SK-N-SH (cell line): ENCODE measurements around the gene SYNDIG1L. TPM values are rescaled to one million over a fixed set of nuclear protein-coding genes. Genes with fewer than 3 reads are reported as not detected.

ENCODE experiments used
- CTCF ChIA-PET: fragments of 300-600, 350-600 bp; formaldehyde crosslinking; extraction: SDS; loops from one replicate; lab custom pipeline; 2021; lab: Yijun Ruan, JAX
- POLR2A ChIA-PET: fragments of 350-600 bp; sonication (Branson Sonifier 250); formaldehyde crosslinking; extraction: SDS; loops from one replicate; lab custom pipeline; 2020; ENCODE audit warnings: antibody characterized with exemption, inconsistent platforms; lab: Yijun Ruan, JAX
- DNase-seq: peaks from one replicate; pipeline ENCODE4 v3.0.0; 2012
- H2AFZ ChIP-seq: fragments of 200-600 bp; sonication (generic); 2 replicates; pipeline ENCODE4 v1.8.1; 2016; ENCODE audit warnings: antibody characterized with exemption, mild to moderate bottlenecking, low read depth
- H3F3A ChIP-seq: fragments of 200-600 bp; sonication (generic); replicated peaks from 2 replicates; pipeline ENCODE3; 2016; ENCODE audit warnings: antibody characterized with exemption, mild to moderate bottlenecking; ENCODE audit not compliant: insufficient read depth
- H3K27ac ChIP-seq, 2 experiments: fragments of 200-500 bp in 1 of 2; fragments of 200-600 bp in 1 of 2; sonication (Bioruptor generic) in 1 of 2; sonication (generic), shearing (Covaris generic) in 1 of 2; 2 replicates each; pipeline versions ENCODE4 v1.5.1 to v1.6.1; 2014 to 2016; ENCODE audit warnings: low read depth in 2 of 2, inconsistent platforms in 1 of 2, low read length in 1 of 2, mild to moderate bottlenecking in 1 of 2, mixed read lengths in 1 of 2
- H3K27me3 ChIP-seq: fragments of 200-600 bp; sonication (generic), shearing (Covaris generic); 2 replicates; pipeline ENCODE4 v1.6.1; 2016; ENCODE audit warnings: mixed run types; ENCODE audit not compliant: insufficient read depth
- H3K36me3 ChIP-seq, 2 experiments: fragments of 200-500 bp in 1 of 2; fragments of 200-600 bp in 1 of 2; sonication (Bioruptor generic) in 1 of 2; sonication (generic) in 1 of 2; replicated peaks in 1 of 2; 2 replicates each; pipeline versions ENCODE3 to v1.5.1; 2014 to 2016; ENCODE audit warnings: low read length in 1 of 2, mild to moderate bottlenecking in 1 of 2; ENCODE audit not compliant: insufficient read depth in 2 of 2, control insufficient read depth in 1 of 2
- H3K4me1 ChIP-seq, 2 experiments: fragments of 200-500 bp in 1 of 2; fragments of 200-600 bp in 1 of 2; sonication (Bioruptor generic) in 1 of 2; sonication (generic), shearing (Covaris generic) in 1 of 2; 2 replicates each; pipeline versions ENCODE4 v1.5.1 to v1.6.1; 2014 to 2016; ENCODE audit warnings: low read depth in 1 of 2, low read length in 1 of 2, mixed run types in 1 of 2; ENCODE audit not compliant: insufficient read depth in 2 of 2, control insufficient read depth in 1 of 2
- H3K4me2 ChIP-seq: fragments of 200-600 bp; sonication (generic), shearing (Covaris generic); 2 replicates; pipeline ENCODE4 v1.6.1; 2017; ENCODE audit warnings: mixed run types
- H3K4me3 ChIP-seq, 2 experiments: fragments of 200-500 bp in 1 of 2; fragments of 200-600 bp in 1 of 2; sonication (Bioruptor generic) in 1 of 2; sonication (generic), shearing (Covaris generic) in 1 of 2; 2 replicates each; pipeline versions ENCODE4 v1.5.1 to v1.8.1; 2014 to 2016; ENCODE audit warnings: low read depth in 2 of 2, inconsistent platforms in 1 of 2, low read length in 1 of 2, mild to moderate bottlenecking in 1 of 2, mixed read lengths in 1 of 2, moderate library complexity in 1 of 2
- H3K79me2 ChIP-seq: fragments of 200-600 bp; sonication (generic); 2 replicates; pipeline ENCODE4 v1.8.1; 2017; ENCODE audit warnings: mild to moderate bottlenecking; ENCODE audit not compliant: insufficient read depth
- H3K9ac ChIP-seq: fragments of 200-600 bp; sonication (generic); 2 replicates; pipeline ENCODE4 v1.6.1; 2017; ENCODE audit warnings: mixed run types
- H3K9me2 ChIP-seq: fragments of 200-600 bp; sonication (generic); 2 replicates; pipeline ENCODE4 v1.6.1; 2017; ENCODE audit warnings: mixed run types
- H3K9me3 ChIP-seq: fragments of 200-600 bp; sonication (generic); 2 replicates; pipeline ENCODE4 v1.6.1; 2017; ENCODE audit warnings: mixed run types, mild to moderate bottlenecking, moderate library complexity
- H4K20me1 ChIP-seq: fragments of 200-600 bp; sonication (generic); 2 replicates; pipeline ENCODE4 v1.6.1; 2017; ENCODE audit warnings: mild to moderate bottlenecking, mixed run types; ENCODE audit not compliant: insufficient read depth
- ELF1 ChIP-seq: IDR thresholded peaks from 2 replicates; pipeline ENCODE4 v1.4.0; 2012
- EZH2phosphoT487 ChIP-seq: fragments of 200-600 bp; sonication (generic); IDR thresholded peaks from 2 replicates; pipeline ENCODE4 v1.6.1; 2017; ENCODE audit warnings: low read depth, mixed run types, mild to moderate bottlenecking, antibody characterized with exemption, moderate library complexity, borderline replicate concordance
- FOSL2 ChIP-seq: IDR thresholded peaks from 2 replicates; pipeline ENCODE4 v1.4.0; 2012; ENCODE audit warnings: low read depth, mild to moderate bottlenecking, moderate library complexity, borderline replicate concordance
- GATA2 ChIP-seq: sonication (generic); formaldehyde crosslinking; IDR thresholded peaks from 2 replicates; pipeline ENCODE4 v1.5.0; 2020; ENCODE audit warnings: mild to moderate bottlenecking, missing genetic modification reagents
- MEF2A ChIP-seq: IDR thresholded peaks from 2 replicates; pipeline ENCODE4 v1.4.0; 2012; ENCODE audit warnings: low read depth, borderline replicate concordance
- NFIC ChIP-seq: IDR thresholded peaks from 2 replicates; pipeline ENCODE4 v1.4.0; 2012; ENCODE audit warnings: borderline replicate concordance
- NRF1 ChIP-seq: IDR thresholded peaks from 2 replicates; pipeline ENCODE4 v1.6.1; 2012; ENCODE audit warnings: low read depth, mild to moderate bottlenecking, low read length
- RXRA ChIP-seq: IDR thresholded peaks from 2 replicates; pipeline ENCODE4 v1.4.0; 2012; ENCODE audit warnings: low read depth, mild to moderate bottlenecking, borderline replicate concordance
- SIN3A ChIP-seq: IDR thresholded peaks from 2 replicates; pipeline ENCODE4 v1.6.1; 2012; ENCODE audit warnings: low read depth, mild to moderate bottlenecking, low read length, moderate library complexity, borderline replicate concordance
- SMC3 ChIP-seq: IDR thresholded peaks from 2 replicates; pipeline ENCODE4 v1.6.1; 2012; ENCODE audit warnings: low read depth, low read length, improper control_type of control experiment
- TEAD4 ChIP-seq: IDR thresholded peaks from 2 replicates; pipeline ENCODE4 v1.4.0; 2012; ENCODE audit warnings: mild to moderate bottlenecking, borderline replicate concordance; ENCODE audit not compliant: insufficient read depth
- ZBTB33 ChIP-seq: IDR thresholded peaks from 2 replicates; pipeline ENCODE4 v1.4.0; 2012; ENCODE audit warnings: low read depth, borderline replicate concordance
- WGBS: methylation state at CpG from one replicate; pipeline ENCODE4 v1.1.6; 2017; ENCODE audit warnings: low lambda C conversion rate; 5-methylcytosine and 5-hydroxymethylcytosine counted together
- polyA plus RNA-seq, 3 experiments: library from polyadenylated mRNA; depleted of rRNA; stranded (reverse); fragments of >200 nt; gene quantifications; 2 replicates each; pipeline ENCODE4 v1.2.3, GENCODE V29; 2012
- TF ChIP-seq, protein P1 (sequence below): IDR thresholded peaks from 2 replicates; pipeline ENCODE4 v1.6.1; 2012; ENCODE audit warnings: mild to moderate bottlenecking, low read depth, low read length, moderate library complexity
- TF ChIP-seq, protein P2 (sequence below): fragments of 150-350 bp; IDR thresholded peaks from 2 replicates; pipeline ENCODE4 v1.6.1; 2017; ENCODE audit warnings: antibody characterized with exemption, low read length, low read depth, borderline replicate concordance
- TF ChIP-seq, protein P3 (sequence below): fragments of 150-350 bp; IDR thresholded peaks from 2 replicates; pipeline ENCODE4 v1.6.1; 2016; ENCODE audit warnings: mild to moderate bottlenecking, low read depth, low read length

The SYNDIG1L gene
- polyA plus RNA-seq, 1 of the 3 experiments (the other 2 are of a cell fraction), result not detected

GRCh38 chr14:74441113-74441512, 15.1 kb upstream of the SYNDIG1L start:
- H3K4me3 ChIP-seq, result no peak overlapping the region
- CTCF ChIA-PET, result interaction anchor here (0.6 to 1.0 kb wide), 2 partner anchors 117 to 175 kb away, joined by 3 read pairs; no protein-coding TSS in a partner anchor
- H3K79me2 ChIP-seq, result no peaks in the 10 kb centered on the region
- H3K9ac ChIP-seq, result no peak overlapping the region
- H3K27ac ChIP-seq, result no peak overlapping the region
- POLR2A ChIA-PET, result no interaction called here
- no peaks in the 10 kb centered on the region for H4K20me1 ChIP-seq
- no peaks in the 10 kb centered on the region for H3K9me3 ChIP-seq
- H3K9me2 ChIP-seq, result no peaks in the 10 kb centered on the region
- H3K36me3 ChIP-seq, result no peaks in the 10 kb centered on the region
- H2AFZ ChIP-seq, result no peak overlapping the region
- DNase-seq, result no peak
- no peak for TF ChIP-seq NFIC
- no peak for TF ChIP-seq SIN3A
- TF ChIP-seq, protein P1, sequence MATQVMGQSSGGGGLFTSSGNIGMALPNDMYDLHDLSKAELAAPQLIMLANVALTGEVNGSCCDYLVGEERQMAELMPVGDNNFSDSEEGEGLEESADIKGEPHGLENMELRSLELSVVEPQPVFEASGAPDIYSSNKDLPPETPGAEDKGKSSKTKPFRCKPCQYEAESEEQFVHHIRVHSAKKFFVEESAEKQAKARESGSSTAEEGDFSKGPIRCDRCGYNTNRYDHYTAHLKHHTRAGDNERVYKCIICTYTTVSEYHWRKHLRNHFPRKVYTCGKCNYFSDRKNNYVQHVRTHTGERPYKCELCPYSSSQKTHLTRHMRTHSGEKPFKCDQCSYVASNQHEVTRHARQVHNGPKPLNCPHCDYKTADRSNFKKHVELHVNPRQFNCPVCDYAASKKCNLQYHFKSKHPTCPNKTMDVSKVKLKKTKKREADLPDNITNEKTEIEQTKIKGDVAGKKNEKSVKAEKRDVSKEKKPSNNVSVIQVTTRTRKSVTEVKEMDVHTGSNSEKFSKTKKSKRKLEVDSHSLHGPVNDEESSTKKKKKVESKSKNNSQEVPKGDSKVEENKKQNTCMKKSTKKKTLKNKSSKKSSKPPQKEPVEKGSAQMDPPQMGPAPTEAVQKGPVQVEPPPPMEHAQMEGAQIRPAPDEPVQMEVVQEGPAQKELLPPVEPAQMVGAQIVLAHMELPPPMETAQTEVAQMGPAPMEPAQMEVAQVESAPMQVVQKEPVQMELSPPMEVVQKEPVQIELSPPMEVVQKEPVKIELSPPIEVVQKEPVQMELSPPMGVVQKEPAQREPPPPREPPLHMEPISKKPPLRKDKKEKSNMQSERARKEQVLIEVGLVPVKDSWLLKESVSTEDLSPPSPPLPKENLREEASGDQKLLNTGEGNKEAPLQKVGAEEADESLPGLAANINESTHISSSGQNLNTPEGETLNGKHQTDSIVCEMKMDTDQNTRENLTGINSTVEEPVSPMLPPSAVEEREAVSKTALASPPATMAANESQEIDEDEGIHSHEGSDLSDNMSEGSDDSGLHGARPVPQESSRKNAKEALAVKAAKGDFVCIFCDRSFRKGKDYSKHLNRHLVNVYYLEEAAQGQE, result no peak
- TF ChIP-seq ZBTB33, result no peak
- TF ChIP-seq, protein P2, sequence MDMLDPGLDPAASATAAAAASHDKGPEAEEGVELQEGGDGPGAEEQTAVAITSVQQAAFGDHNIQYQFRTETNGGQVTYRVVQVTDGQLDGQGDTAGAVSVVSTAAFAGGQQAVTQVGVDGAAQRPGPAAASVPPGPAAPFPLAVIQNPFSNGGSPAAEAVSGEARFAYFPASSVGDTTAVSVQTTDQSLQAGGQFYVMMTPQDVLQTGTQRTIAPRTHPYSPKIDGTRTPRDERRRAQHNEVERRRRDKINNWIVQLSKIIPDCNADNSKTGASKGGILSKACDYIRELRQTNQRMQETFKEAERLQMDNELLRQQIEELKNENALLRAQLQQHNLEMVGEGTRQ, result no peak
- no peak for TF ChIP-seq EZH2phosphoT487
- TF ChIP-seq SMC3, result no peak
- no peak for TF ChIP-seq GATA2 (CRISPR knock-in tag)
- TF ChIP-seq FOSL2, result no peak
- no peak for TF ChIP-seq RXRA
- TF ChIP-seq ELF1, result no peak
- TF ChIP-seq NRF1, result no peak
- no peak for TF ChIP-seq TEAD4
- TF ChIP-seq, protein P3, sequence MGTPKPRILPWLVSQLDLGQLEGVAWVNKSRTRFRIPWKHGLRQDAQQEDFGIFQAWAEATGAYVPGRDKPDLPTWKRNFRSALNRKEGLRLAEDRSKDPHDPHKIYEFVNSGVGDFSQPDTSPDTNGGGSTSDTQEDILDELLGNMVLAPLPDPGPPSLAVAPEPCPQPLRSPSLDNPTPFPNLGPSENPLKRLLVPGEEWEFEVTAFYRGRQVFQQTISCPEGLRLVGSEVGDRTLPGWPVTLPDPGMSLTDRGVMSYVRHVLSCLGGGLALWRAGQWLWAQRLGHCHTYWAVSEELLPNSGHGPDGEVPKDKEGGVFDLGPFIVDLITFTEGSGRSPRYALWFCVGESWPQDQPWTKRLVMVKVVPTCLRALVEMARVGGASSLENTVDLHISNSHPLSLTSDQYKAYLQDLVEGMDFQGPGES, result no peak
- TF ChIP-seq MEF2A, result no peak
- no peak overlapping the region for H3K4me2 ChIP-seq
- no peaks in the 10 kb centered on the region for H3F3A ChIP-seq
- H3K4me1 ChIP-seq, result no peaks in the 10 kb centered on the region
- 29% methylated on average over 3 of the region's 3 CpGs for WGBS
- H3K27me3 ChIP-seq, result peaks cover 33% of the 10 kb centered on the region
